Measurements from ENCODE around the gene SYCN. TPM values are rescaled to one million over a fixed set of nuclear protein-coding genes. Genes with fewer than 3 reads are reported as not detected.
"Not testable (repeated sequence)": the region's sequence is repeated elsewhere in the genome, so short reads cannot be mapped to it uniquely, and the experiment has no call there.

The SYCN gene
- total RNA-seq, 4 donors from 2014 or later, result not detected

DNA sequence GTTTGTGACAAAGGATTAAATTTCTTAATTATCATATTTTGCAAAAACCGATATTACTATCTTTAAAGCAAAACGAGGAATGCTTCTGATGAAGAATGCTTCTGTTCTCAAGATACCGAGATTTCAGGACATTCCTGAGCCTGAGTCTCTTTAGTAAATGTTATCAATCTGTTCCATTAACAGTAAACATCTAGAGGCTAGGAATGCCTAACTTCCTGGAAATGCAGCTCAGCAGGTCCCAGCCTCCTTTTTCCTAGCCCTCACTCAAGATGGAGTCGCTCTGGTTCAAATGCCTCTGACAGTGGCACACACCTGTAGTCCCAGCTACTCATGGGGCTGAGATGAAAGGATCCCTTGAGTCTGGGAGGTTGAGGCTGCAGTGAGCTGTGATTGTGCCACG, 47.0 kb upstream of the SYCN start:
- H3K27me3 ChIP-seq, result peaks cover 66% of the 10 kb centered on the region

DNA sequence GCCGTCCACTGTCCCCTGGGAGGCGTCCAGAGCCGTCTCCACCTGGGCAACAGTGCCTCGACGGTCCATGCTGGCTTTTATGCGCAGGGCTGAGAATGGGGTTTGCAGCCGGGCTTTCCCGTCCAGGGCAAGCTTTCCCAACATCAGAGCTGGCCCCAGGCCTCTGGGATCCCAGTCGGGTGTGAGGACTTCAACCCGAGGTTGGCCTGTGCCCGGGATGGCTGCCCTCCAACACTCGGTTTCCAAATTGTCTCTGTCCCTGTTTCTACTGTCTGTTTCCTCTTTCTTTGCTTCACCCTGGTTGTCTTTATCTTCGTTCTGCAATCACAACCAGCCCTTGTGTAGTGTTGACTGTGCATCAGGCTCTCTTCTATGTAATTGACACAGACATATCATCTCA, 44.7 kb upstream of the SYCN start, which contains the start of gene IFNL4:
Gene IFNL4, minus strand, starts transcription at position 51 of the 400 bp plus-strand sequence.
- Histone ChIP-seq H3K4me3 (peak within 1 kb of the TSS in 1 of 2 donors; percentile 19), H3K36me3 (no peaks in the 10 kb centered on the region), H3K27ac (no peak within 1 kb of the TSS), H3K9me3 (no peaks in the 10 kb centered on the region), H3K27me3 (peaks cover 62% of the 10 kb centered on the region), H3K4me1 (peaks cover 0 to 15% (median 6%) of the 10 kb centered on the region in 3 donors)
- TF ChIP-seq EP300 (IDR thresholded peaks at IDR 0.05) (no peak), POLR2A (IDR thresholded peaks at IDR 0.05) (no peak), POLR2AphosphoS5 (IDR thresholded peaks at IDR 0.05) (no peak)
- TF ChIP-seq, protein P1, sequence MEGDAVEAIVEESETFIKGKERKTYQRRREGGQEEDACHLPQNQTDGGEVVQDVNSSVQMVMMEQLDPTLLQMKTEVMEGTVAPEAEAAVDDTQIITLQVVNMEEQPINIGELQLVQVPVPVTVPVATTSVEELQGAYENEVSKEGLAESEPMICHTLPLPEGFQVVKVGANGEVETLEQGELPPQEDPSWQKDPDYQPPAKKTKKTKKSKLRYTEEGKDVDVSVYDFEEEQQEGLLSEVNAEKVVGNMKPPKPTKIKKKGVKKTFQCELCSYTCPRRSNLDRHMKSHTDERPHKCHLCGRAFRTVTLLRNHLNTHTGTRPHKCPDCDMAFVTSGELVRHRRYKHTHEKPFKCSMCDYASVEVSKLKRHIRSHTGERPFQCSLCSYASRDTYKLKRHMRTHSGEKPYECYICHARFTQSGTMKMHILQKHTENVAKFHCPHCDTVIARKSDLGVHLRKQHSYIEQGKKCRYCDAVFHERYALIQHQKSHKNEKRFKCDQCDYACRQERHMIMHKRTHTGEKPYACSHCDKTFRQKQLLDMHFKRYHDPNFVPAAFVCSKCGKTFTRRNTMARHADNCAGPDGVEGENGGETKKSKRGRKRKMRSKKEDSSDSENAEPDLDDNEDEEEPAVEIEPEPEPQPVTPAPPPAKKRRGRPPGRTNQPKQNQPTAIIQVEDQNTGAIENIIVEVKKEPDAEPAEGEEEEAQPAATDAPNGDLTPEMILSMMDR (IDR thresholded peaks at IDR 0.05), result no peak
- ATAC-seq, result no peak
- WGBS, 2 donors (ENCODE audit: low coverage in 1 of 2), result 44% methylated on average over 7 of the region's 13 CpGs; no CpG with 5 or more reads in 1 of the 2 donors

More for the DNA sequence above, 47.0 kb upstream of the SYCN start:
- H3K27ac ChIP-seq, result no peak overlapping the region
- TF ChIP-seq POLR2A (IDR thresholded peaks at IDR 0.05), result no peak
- no peak for TF ChIP-seq POLR2AphosphoS5 (IDR thresholded peaks at IDR 0.05)
- TF ChIP-seq, protein P1 (IDR thresholded peaks at IDR 0.05), result no peak
- no peak for TF ChIP-seq EP300 (IDR thresholded peaks at IDR 0.05)
- 33 to 74% methylated on average over 3 of the region's 5 CpGs for WGBS, 2 donors (ENCODE audit: low coverage in 1 of 2)
- ATAC-seq, result no peak
- no peak overlapping the region for H3K4me3 ChIP-seq
- H3K36me3 ChIP-seq, result no peaks in the 10 kb centered on the region
- peaks cover 0 to 15% (median 6%) of the 10 kb centered on the region in 3 donors for H3K4me1 ChIP-seq
- H3K9me3 ChIP-seq, result no peaks in the 10 kb centered on the region

DNA sequence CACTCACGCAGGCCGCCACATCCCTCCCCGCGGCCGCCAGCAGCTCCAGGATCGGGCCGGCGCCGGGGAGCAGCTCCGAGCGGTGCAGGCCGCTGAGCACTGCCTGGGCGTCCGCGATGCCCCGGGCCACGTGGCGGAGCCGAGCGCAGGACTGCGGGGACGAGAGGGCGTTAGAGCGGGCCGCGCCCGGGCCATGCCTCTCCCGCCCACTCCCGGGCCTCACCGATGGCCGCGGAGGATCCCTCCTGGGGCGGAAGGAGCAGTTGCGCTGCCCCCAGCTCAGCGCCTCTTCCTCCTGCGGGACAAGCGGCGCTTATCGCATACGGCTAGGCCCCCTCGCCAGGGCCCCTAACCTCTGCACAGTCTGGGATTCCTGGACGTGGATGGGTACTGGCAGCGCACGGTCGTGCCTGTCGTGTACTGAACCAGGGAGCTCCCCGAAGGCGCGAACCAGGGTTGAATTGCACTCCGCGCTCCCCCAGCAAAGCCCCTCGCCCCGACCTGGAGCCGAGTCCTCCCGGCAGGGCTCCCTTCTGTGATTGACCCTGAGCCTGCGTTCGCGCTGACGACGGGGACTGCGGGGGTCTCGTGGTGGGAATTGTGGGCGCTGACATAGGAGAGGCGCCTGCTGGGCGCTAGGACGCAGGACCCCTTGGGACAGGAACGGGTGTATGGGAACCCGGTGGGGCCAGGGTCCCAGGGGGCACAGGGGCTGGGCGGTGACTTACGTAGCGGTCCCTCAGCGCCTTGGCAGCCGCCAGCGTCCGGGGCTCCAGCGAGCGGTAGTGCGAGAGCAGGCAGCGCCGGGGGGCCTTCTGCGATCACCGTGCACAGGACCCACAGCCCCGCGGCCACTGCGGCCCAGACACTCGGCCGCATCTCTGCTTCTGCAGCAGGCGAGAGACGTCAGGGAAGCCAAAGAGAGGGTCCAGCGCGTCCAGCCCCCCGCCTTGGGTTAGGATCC, 43.9 kb upstream of the SYCN start:
- Histone ChIP-seq H3K4me3 (peak overlapping the region in 1 of 2 donors; percentile 19), H3K27me3 (peaks cover 71% of the 10 kb centered on the region), H3K36me3 (no peaks in the 10 kb centered on the region), H3K9me3 (no peaks in the 10 kb centered on the region), H3K27ac (no peak overlapping the region), H3K4me1 (peaks cover 0 to 15% (median 6%) of the 10 kb centered on the region in 3 donors)
- no peak for ATAC-seq
- WGBS, 2 donors (ENCODE audit: low coverage in 1 of 2), result 20% methylated on average over 1 of the region's 92 CpGs; no CpG with 5 or more reads in 1 of the 2 donors
- TF ChIP-seq POLR2AphosphoS5 (IDR thresholded peaks at IDR 0.05) (no peak), POLR2A (IDR thresholded peaks at IDR 0.05) (no peak), EP300 (IDR thresholded peaks at IDR 0.05) (no peak)
- TF ChIP-seq, protein P1 (IDR thresholded peaks at IDR 0.05), result no peak

DNA sequence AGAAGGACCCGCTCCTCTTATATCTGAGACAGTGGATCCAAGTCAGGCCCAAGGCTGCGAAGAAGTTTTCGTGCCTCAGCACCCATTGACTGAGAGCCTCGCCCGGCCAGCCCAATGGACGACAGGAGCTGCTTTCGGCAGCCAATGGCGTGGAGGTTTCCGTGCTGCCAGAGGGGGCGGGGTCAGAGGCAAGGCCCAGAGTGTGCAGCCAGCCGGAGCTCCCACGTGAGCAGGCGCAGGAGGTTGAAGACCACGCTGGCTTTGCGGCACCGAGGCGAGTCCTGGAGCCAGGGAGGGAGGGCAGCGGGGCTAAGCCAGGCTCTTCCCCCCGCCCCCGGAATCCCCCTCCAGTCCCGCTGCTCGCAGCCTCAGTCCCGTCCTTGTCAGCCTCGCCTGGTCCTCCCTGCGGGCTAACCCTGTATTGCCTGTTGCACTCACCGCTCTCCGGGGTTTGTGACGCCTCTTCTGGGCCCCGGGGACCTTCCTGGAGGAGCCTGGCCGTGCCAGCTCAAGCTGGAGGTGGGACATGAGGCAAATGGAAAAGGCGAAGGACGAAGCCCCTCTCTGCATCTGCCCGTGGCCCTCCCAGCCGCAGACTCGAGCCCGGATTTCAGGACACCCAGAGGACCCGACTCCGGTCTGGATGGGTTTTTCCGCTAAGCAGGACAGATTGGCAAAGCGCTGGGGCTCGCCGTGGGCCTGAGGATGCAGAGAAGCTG, 43.0 kb upstream of the SYCN start:
- Histone ChIP-seq H3K4me1 (peaks cover 0 to 15% (median 6%) of the 10 kb centered on the region in 3 donors), H3K36me3 (no peaks in the 10 kb centered on the region), H3K27ac (no peak overlapping the region), H3K27me3 (peaks cover 72% of the 10 kb centered on the region), H3K9me3 (no peaks in the 10 kb centered on the region), H3K4me3 (peak overlapping the region in 1 of 2 donors; percentile 19)
- no peak for ATAC-seq
- no CpG with 5 or more reads among the region's 42 CpGs for WGBS, 2 donors (ENCODE audit: low coverage in 1 of 2)
- no peak for TF ChIP-seq POLR2A (IDR thresholded peaks at IDR 0.05)
- no peak for TF ChIP-seq EP300 (IDR thresholded peaks at IDR 0.05)
- no peak for TF ChIP-seq POLR2AphosphoS5 (IDR thresholded peaks at IDR 0.05)
- TF ChIP-seq, protein P1 (IDR thresholded peaks at IDR 0.05), result no peak

DNA sequence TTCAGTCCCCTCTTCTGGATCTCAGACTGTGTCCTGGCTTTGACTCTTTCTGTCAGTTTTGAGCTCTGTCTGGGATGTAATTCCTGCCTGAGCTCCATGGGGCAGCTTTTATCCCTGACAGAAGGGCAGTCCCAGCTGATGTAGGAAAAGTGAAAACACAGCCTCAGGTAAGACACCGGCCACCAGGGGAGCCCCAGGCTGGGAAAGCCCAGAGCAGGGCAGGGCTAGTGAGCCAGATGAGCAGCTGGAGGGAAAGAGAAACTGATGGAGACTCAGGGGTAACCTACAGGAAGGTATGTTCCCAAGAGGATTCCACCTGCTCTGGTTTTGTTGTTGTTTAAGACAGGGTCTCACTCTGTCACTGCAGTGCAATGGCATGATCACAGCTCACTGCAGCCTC, 41.1 kb upstream of the SYCN start:
- not testable (repeated sequence) for ATAC-seq, H3K36me3 ChIP-seq, H3K27ac ChIP-seq, H3K4me3 ChIP-seq, H3K9me3 ChIP-seq
- peaks cover 68% of the 10 kb centered on the region for H3K27me3 ChIP-seq
- no CpG with 5 or more reads among the region's 1 CpG for WGBS, 2 donors (ENCODE audit: low coverage in 1 of 2)
- H3K4me1 ChIP-seq, result peaks cover 0 to 15% (median 6%) of the 10 kb centered on the region in 3 donors

DNA sequence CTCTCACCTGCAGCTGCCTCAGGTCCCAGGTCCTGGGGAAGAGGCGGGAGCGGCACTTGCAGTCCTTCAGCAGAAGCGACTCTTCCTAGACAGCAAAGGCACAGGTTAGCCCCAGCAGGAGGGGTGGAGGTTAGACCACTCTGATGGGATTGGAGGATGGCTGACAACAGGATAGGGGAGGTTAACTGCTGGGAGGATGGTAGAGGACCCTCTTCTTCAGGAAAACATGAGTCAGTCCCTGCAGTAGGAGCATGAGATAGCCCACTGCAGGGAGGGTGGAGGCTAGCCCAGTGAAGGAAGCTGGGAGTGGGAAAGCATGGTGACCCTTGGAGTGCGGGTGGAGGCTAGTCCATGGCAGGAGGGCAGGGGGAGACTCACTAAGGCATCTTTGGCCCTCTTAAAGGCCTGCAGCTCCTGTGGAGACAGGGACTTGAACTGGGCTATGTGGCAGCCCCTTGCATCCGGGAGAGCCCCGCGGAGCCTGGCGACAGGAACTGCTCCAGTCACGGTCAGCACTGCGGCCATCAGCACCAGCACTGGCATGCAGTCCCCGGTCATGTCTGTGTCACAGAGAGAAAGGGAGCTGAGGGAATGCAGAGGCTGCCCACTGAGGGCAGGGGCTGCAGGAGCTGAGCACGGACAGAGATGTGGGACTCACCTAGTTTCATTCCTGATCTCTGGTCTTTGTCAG, 40.5 kb upstream of the SYCN start, which contains the start of gene IFNL3:
Gene IFNL3, minus strand, starts transcription at position 597 of the 691 bp plus-strand sequence. Its CDS starts 39 bp downstream, at position 558.
- not testable (repeated sequence) for H3K4me3 ChIP-seq, ATAC-seq
- 80% methylated on average over 3 of the region's 12 CpGs; no CpG with 5 or more reads in 1 of the 2 donors for WGBS, 2 donors (ENCODE audit: low coverage in 1 of 2)

DNA sequence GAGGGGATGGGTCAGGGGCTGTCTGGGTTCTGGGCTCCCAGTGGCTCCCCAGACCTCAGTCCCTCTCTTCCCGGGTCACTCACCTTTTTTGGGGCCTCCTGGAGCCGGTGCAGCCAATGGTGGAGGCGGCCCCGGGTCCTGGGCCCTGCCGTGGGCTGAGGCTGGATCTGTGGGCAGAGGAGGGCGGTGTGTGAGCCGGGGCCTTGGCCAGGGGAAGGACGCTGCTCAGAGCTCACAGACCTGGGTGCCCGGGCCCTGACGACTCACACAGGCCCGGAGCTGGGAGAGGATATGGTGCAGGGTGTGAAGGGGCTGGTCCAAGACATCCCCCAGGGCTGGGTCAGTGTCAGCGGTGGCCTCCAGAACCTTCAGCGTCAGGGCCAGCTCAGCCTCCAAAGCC, 39.7 kb upstream of the SYCN start:
- Histone ChIP-seq H3K27me3 (peaks cover 60% of the 10 kb centered on the region), H3K4me1 (peaks cover 0 to 15% (median 6%) of the 10 kb centered on the region in 3 donors)
- H3K36me3 ChIP-seq, H3K27ac ChIP-seq, H3K4me3 ChIP-seq, H3K9me3 ChIP-seq, ATAC-seq: not testable (repeated sequence)
- WGBS, 2 donors (ENCODE audit: low coverage in 1 of 2), result no CpG with 5 or more reads among the region's 13 CpGs

More for the DNA sequence above, 40.5 kb upstream of the SYCN start, which contains the start of gene IFNL3:
- not testable (repeated sequence) for H3K27ac ChIP-seq, H3K36me3 ChIP-seq, H3K9me3 ChIP-seq
- H3K4me1 ChIP-seq, result peaks cover 0 to 15% (median 6%) of the 10 kb centered on the region in 3 donors
- peaks cover 68% of the 10 kb centered on the region for H3K27me3 ChIP-seq
